Measurements from ENCODE around the gene SERINC2. TPM values are rescaled to one million over a fixed set of nuclear protein-coding genes. Genes with fewer than 3 reads are reported as not detected.

Gene SERINC2
- total RNA-seq, 1 experiment from 2014 or later: 14.1 TPM

DNA sequence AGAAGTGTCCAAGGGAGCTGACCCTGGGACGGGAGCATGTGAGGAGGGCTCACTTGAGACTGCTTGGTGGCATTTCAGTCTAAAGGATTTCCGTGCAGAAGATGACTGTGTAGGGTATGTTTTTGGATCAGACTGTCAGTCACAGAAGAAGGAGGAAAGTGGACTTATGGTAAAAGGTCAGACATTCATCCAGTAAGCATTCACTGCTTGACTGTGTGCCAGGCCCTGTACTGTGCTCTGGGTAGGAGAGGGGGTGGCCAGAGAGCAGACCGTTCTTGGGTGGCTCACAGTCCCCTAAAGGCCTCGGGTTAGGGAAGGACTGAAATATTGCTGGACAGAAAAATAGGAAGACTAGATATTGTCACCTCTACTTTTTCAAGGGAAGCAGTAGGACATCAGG lies 2.1 kb upstream of the SERINC2 start:
- Histone ChIP-seq H3K4me2 (ENCODE audit: insufficient read depth, insufficient read length, low read length) (no peak overlapping the region), H3K4ac (ENCODE audit: low read depth, low read length) (no peak overlapping the region), H2AFZ (ENCODE audit: low read length) (no peak overlapping the region), H4K5ac (ENCODE audit: insufficient read length, low read depth, low read length) (no peak overlapping the region), H2BK20ac (ENCODE audit: low read depth, low read length, poor library complexity, severe bottlenecking) (no peak overlapping the region), H3K9me3 (ENCODE audit: control insufficient read depth, low read depth, low read length) (no peaks in the 10 kb centered on the region), H3K27ac (ENCODE audit: insufficient read length, low read depth, low read length) (no peak overlapping the region), H2BK15ac (ENCODE audit: low read depth, low read length) (no peak overlapping the region), H3K18ac (ENCODE audit: insufficient read length, low read depth, low read length) (no peak overlapping the region), H3K14ac (ENCODE audit: insufficient read depth, low read length) (no peak overlapping the region), H4K20me1 (ENCODE audit: control insufficient read depth, insufficient read depth, insufficient read length) (no peaks in the 10 kb centered on the region), H3K79me1 (ENCODE audit: insufficient read depth, low read depth, low read length, poor library complexity, severe bottlenecking) (no peaks in the 10 kb centered on the region), H3K4me1 (ENCODE audit: insufficient read depth, low read length) (peaks cover 3% of the 10 kb centered on the region; the same call in 1 of the 2 replicates), H3K56ac (ENCODE audit: insufficient read length, low read depth, low read length) (no peak overlapping the region), H2BK5ac (ENCODE audit: insufficient read length, low read length) (no peak overlapping the region), H2BK120ac (ENCODE audit: low read depth, low read length, poor library complexity, severe bottlenecking) (no peak overlapping the region), H4K8ac (replicated peaks; ENCODE audit: insufficient read length, low read depth, low read length) (no peak overlapping the region), H2AK5ac (ENCODE audit: insufficient read length, low read length) (no peak overlapping the region), H4K91ac (ENCODE audit: insufficient read length, low read depth, low read length) (no peak overlapping the region), H3K9ac (ENCODE audit: extremely low read depth, insufficient read length, low read length) (no peak overlapping the region), H3T11ph (ENCODE audit: low read length) (no peak overlapping the region), H2BK12ac (ENCODE audit: insufficient read length, low read depth, low read length) (no peak overlapping the region), H3K23ac (ENCODE audit: insufficient read length, low read depth, low read length) (no peak overlapping the region), H3K27me3 (ENCODE audit: insufficient read depth, low read length) (no peaks in the 10 kb centered on the region), H3K23me2 (ENCODE audit: insufficient read length, low read depth, low read length, poor library complexity, severe bottlenecking) (peaks cover 16% of the 10 kb centered on the region), H3K79me2 (ENCODE audit: insufficient read depth, low read length) (no peaks in the 10 kb centered on the region)
- no CpG with 5 or more reads among the region's 4 CpGs for WGBS (ENCODE audit: extremely low coverage, insufficient read length, low lambda C conversion rate)
- H3K27ac Mint-ChIP-seq: no peak overlapping the region; a peak in 1 of 7 replicates
- H3K9me3 Mint-ChIP-seq: no peaks in the 10 kb centered on the region
- no peak for DNase-seq
- peaks cover 28% of the 10 kb centered on the region for H3K27me3 Mint-ChIP-seq (ENCODE audit: low read depth)
- H3K36me3 Mint-ChIP-seq (ENCODE audit: insufficient read depth in 1 of 3, low read depth in 3 of 3): peaks cover 0 to 8% (median 7%) of the 10 kb centered on the region in 3 experiments; a peak in 5 of 7 replicates
- no peak for TF ChIP-seq CTCF (conservative IDR thresholded peaks at IDR 0.05)
- H3K4me1 Mint-ChIP-seq: peaks cover 26 to 27% of the 10 kb centered on the region in 2 experiments
- H3K4me3 Mint-ChIP-seq: no peak overlapping the region
